Endothelial cell of umbilical vein (primary cell): ENCODE results near the gene TMEM61. TPM values are rescaled to one million over a fixed set of nuclear protein-coding genes. Genes with fewer than 3 reads are reported as not detected.

Experiments used
- BruUV-seq: library from RNA; stranded (reverse); fragments of 400-500 nt; replicated peaks from 2 replicates; lab custom pipeline; 2021; lab: Mats Ljungman, UMichigan
- CTCF ChIA-PET: fragments of 300-600, 350-600 bp; sonication (Branson Sonifier 250); formaldehyde crosslinking; loops from one replicate; lab custom pipeline; 2021; ENCODE audit warnings: antibody characterized with exemption, inconsistent platforms; lab: Charles Lee
- POLR2A ChIA-PET: fragments of 300-600, 350-600 bp; sonication (Branson Sonifier 250); formaldehyde crosslinking; loops from one replicate; lab custom pipeline; 2021; ENCODE audit warnings: antibody characterized with exemption, inconsistent platforms; lab: Charles Lee
- DNase-seq: peaks from one replicate; pipeline ENCODE4 v3.0.0-alpha.2; 2011; ENCODE audit warnings: low read depth, low spot score
- FAIRE-seq: peaks from 2 replicates; lab custom pipeline; 2011; peaks lifted over from hg19 to GRCh38; lab: Jason Lieb, UNC
- H2AFZ ChIP-seq: 2 replicates; pipeline ENCODE4 v1.6.0; 2012; ENCODE audit warnings: low read depth, low read length, control low read depth, inconsistent platforms
- H3K27ac ChIP-seq: 2 replicates; pipeline ENCODE4 v1.5.1; 2011; ENCODE audit warnings: low read depth, mild to moderate bottlenecking, control low read depth, low read length, moderate library complexity; ENCODE audit not compliant: insufficient read depth
- H3K27me3 ChIP-seq, 2 experiments: 2 replicates each; pipeline versions ENCODE4 v1.6.0 to v1.6.1; 2011; ENCODE audit warnings: low read length in 2 of 2, mixed read lengths in 1 of 2; ENCODE audit not compliant: control insufficient read depth in 2 of 2, insufficient read depth in 2 of 2
- H3K36me3 ChIP-seq, 2 experiments: 2 replicates in 1 of 2; 3 replicates in 1 of 2; pipeline ENCODE4 v1.5.1; 2011; ENCODE audit warnings: low read length in 2 of 2, mild to moderate bottlenecking in 1 of 2, moderate library complexity in 1 of 2; ENCODE audit not compliant: control insufficient read depth in 2 of 2, insufficient read depth in 2 of 2; ENCODE audit errors: extremely low read depth in 1 of 2
- H3K4me1 ChIP-seq: 3 replicates; pipeline ENCODE4 v1.5.1; 2011; ENCODE audit warnings: mild to moderate bottlenecking, low read length; ENCODE audit not compliant: control insufficient read depth, insufficient read depth; ENCODE audit errors: extremely low read depth
- H3K4me2 ChIP-seq: 2 replicates; pipeline ENCODE4 v1.6.1; 2011; ENCODE audit warnings: low read length, control low read depth, mixed read lengths; ENCODE audit not compliant: insufficient read depth
- H3K4me3 ChIP-seq, 3 experiments: fragments of 200-600 bp in 1 of 3; sonication (generic), shearing (Covaris generic) in 1 of 3; replicated peaks in 1 of 3; 2 replicates each; pipeline ENCODE4 v1.5.1; 2011 to 2016; ENCODE audit warnings: control low read depth in 3 of 3, low read length in 3 of 3, mild to moderate bottlenecking in 2 of 3, inconsistent platforms in 1 of 3, low read depth in 1 of 3, moderate library complexity in 1 of 3; ENCODE audit not compliant: insufficient read depth in 1 of 3
- H3K79me2 ChIP-seq: 2 replicates; pipeline ENCODE4 v1.6.0; 2012; ENCODE audit warnings: low read length, inconsistent platforms; ENCODE audit not compliant: control insufficient read depth, insufficient read depth
- H3K9ac ChIP-seq: replicated peaks from 2 replicates; pipeline ENCODE3; 2011; ENCODE audit warnings: low read length, control low read depth; ENCODE audit not compliant: insufficient read depth; ENCODE audit errors: extremely low read depth
- H3K9me1 ChIP-seq: replicated peaks from 3 replicates; pipeline ENCODE4 v1.6.0; 2011; ENCODE audit warnings: mild to moderate bottlenecking, low read length; ENCODE audit not compliant: control insufficient read depth, insufficient read depth; ENCODE audit errors: extremely low read depth
- H3K9me3 ChIP-seq: replicated peaks from 2 replicates; pipeline ENCODE4 v1.5.1; 2012; ENCODE audit warnings: low read length, inconsistent platforms; ENCODE audit not compliant: control insufficient read depth, insufficient read depth
- H4K20me1 ChIP-seq: replicated peaks from 2 replicates; pipeline ENCODE3; 2011; ENCODE audit warnings: mild to moderate bottlenecking, low read length; ENCODE audit not compliant: control insufficient read depth, insufficient read depth; ENCODE audit errors: extremely low read depth
- CTCF ChIP-seq, 2 donors: IDR thresholded peaks; 1 replicate in 1 of 2; 2 replicates in 1 of 2; pipeline ENCODE4 v1.5.1; 2011; ENCODE audit warnings: low read length in 2 of 2, mild to moderate bottlenecking in 2 of 2, moderate library complexity in 2 of 2, control low read depth in 1 of 2, inconsistent platforms in 1 of 2, low read depth in 1 of 2; ENCODE audit not compliant: insufficient read depth in 1 of 2; ENCODE audit errors: extremely low read depth in 1 of 2
- EZH2 ChIP-seq: IDR thresholded peaks from 2 replicates; pipeline ENCODE4 v1.6.1; 2012; ENCODE audit warnings: borderline replicate concordance, low read depth, mild to moderate bottlenecking, moderate library complexity, low read length, inconsistent platforms; ENCODE audit not compliant: severe bottlenecking
- FOS ChIP-seq: IDR thresholded peaks from 2 replicates; pipeline ENCODE4 v1.6.1; 2011; ENCODE audit warnings: mild to moderate bottlenecking, low read length, moderate library complexity, borderline replicate concordance; ENCODE audit not compliant: insufficient read depth
- GATA2 ChIP-seq: IDR thresholded peaks from 2 replicates; pipeline ENCODE4 v1.7.0; 2011; ENCODE audit warnings: low read depth, mild to moderate bottlenecking, moderate library complexity, mixed read lengths, low read length; ENCODE audit not compliant: insufficient read length, insufficient read depth
- JUN ChIP-seq: IDR thresholded peaks from 2 replicates; pipeline ENCODE4 v1.6.1; 2011; ENCODE audit warnings: borderline replicate concordance, low read depth; ENCODE audit not compliant: insufficient read length, insufficient read depth
- MAX ChIP-seq: IDR thresholded peaks from 2 replicates; pipeline ENCODE4 v1.6.1; 2011; ENCODE audit not compliant: insufficient read depth, insufficient read length
- MYC ChIP-seq: IDR thresholded peaks from one replicate; pipeline ENCODE4 v1.6.1; 2011; ENCODE audit warnings: mild to moderate bottlenecking, low read depth, low read length
- POLR2A ChIP-seq: IDR thresholded peaks from 2 replicates; pipeline ENCODE4 v1.6.1; 2012; ENCODE audit warnings: low read depth, mild to moderate bottlenecking, control low read depth, low read length
- POLR2AphosphoS5 ChIP-seq: IDR thresholded peaks from 2 replicates; pipeline ENCODE4 v1.6.1; 2012; ENCODE audit warnings: low read depth, mild to moderate bottlenecking, control low read depth, low read length, moderate library complexity; ENCODE audit not compliant: insufficient read depth
- dilution Hi-C: fragments of 300-500 bp; cut with MboI; formaldehyde crosslinking; loops from one replicate; pipeline ENCODE4 v1.15.0; 2019; ENCODE audit warnings: low sequenced_read_pairs; ENCODE audit not compliant: extremely low pct_ligation_motif_present
- intact Hi-C: fragments of 100-400 bp; cut with micrococcal nuclease; formaldehyde crosslinking; loops from one replicate; pipeline ENCODE4 v1.10.0; 2022
- polyA plus RNA-seq, 4 experiments: library from polyadenylated mRNA; depleted of rRNA in 3 of 4; stranded (reverse) in 3 of 4; unstranded in 1 of 4; fragments of >200 nt; gene quantifications; 2 replicates each; pipeline versions ENCODE4 v1.2.1 to v1.2.3, GENCODE V29; 2011 to 2012; ENCODE audit warnings: missing spikeins in 1 of 4
- total RNA-seq: library from RNA; stranded (reverse); gene quantifications from 2 replicates; pipeline ENCODE4 v1.2.3, GENCODE V29; 2021

The TMEM61 gene
- total and polyA plus RNA-seq, 2 donors (not counting 3 experiments of a cell fraction or from before 2014, with no cell fraction given) = not detected

- no peak overlapping the region for H3K9ac ChIP-seq
- H3K79me2 ChIP-seq = no peaks in the 10 kb centered on the region
- H4K20me1 ChIP-seq = no peaks in the 10 kb centered on the region
- H3K4me2 ChIP-seq = no peak overlapping the region
- H3K4me1 ChIP-seq = peaks cover 6% of the 10 kb centered on the region
- H3K27me3 ChIP-seq = peaks cover 2 to 8% of the 10 kb centered on the region in 2 experiments
- H3K9me1 ChIP-seq = no peaks in the 10 kb centered on the region
- H3K9me3 ChIP-seq = no peaks in the 10 kb centered on the region
- POLR2A ChIA-PET = no interaction called here
- TF ChIP-seq MYC (no peak), EZH2 (no peak), GATA2 (no peak), MAX (no peak), POLR2A (no peak), JUN (no peak), POLR2AphosphoS5 (no peak), FOS (no peak), CTCF (IDR thresholded peaks at IDR 0.05; ENCODE audit: extremely low read depth in 1 of 2, insufficient read depth in 1 of 2, low read depth in 1 of 2, low read length in 2 of 2) (no peak)
- dilution Hi-C loops (no loop called here), intact Hi-C loops (no loop called here)
- no peaks in the 10 kb centered on the region for H3K36me3 ChIP-seq
- BruUV-seq = no TSS peak
- CTCF ChIA-PET = interaction anchor here (1.2 to 16.7 kb wide), 5 partner anchors 10 to 95 kb away, joined by 3 to 918 read pairs (median 17); partner anchors contain the start of genes BSND and TMEM61
- H3K4me3 ChIP-seq = no peak overlapping the region
- FAIRE-seq (peak; percentile 67), DNase-seq (peak; percentile 37)
- no peak overlapping the region for H2AFZ ChIP-seq
- no peak overlapping the region for H3K27ac ChIP-seq
These were observed 40.4 kb upstream of the TMEM61 start for GRCh38 chr1:54940042-54940441.
